Inflammatory macrophage (primary cell): ENCODE data around the gene GATA5.
"Not testable (repeated sequence)": the region's sequence is repeated elsewhere in the genome, so short reads cannot be mapped to it uniquely, and the experiment has no call there.

ENCODE experiments used
- DNase-seq, 2 donors: peaks; one replicate each; pipeline ENCODE4 v3.0.0-alpha.2; 2020 to 2022

The GATA5 gene

DNA sequence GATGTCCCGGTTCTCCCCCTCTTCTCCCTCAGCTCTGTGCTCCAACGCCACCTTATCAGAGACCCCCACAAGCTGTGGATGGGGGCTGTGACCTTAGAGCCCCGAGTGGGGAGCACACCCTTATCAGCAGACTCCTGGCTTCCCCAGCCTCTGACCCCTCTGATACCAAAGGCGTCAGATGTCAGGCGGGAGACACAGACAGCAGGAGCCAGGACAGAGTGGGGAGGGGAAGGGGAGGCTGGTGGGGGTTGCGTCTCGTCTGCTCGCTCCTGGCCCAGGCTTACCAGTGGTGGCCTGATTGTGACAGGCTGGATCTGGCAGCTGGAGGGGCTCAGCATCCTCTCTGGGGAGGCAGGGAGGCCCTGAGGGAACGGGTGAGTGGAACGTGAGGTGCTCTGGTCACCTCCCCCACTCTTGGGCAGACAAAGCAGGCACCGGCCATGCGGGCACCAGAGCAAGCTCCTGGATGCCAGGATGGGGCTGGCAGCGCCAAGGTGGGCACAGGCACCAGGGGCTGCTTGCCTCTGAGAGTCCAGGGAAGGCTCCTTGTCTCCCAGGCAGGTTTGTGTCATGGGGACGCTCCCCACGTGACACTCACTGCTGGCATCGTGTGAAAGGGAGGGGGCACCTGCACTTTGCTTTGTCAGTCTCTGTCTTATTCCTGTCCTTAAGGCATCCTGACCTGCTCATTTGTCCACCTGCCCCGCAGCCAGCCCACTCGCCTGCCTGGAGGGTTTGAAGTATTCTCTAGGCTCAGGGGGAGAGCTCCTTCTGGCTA lies 27.8 kb upstream of the GATA5 start:
- DNase-seq = no peak

DNA sequence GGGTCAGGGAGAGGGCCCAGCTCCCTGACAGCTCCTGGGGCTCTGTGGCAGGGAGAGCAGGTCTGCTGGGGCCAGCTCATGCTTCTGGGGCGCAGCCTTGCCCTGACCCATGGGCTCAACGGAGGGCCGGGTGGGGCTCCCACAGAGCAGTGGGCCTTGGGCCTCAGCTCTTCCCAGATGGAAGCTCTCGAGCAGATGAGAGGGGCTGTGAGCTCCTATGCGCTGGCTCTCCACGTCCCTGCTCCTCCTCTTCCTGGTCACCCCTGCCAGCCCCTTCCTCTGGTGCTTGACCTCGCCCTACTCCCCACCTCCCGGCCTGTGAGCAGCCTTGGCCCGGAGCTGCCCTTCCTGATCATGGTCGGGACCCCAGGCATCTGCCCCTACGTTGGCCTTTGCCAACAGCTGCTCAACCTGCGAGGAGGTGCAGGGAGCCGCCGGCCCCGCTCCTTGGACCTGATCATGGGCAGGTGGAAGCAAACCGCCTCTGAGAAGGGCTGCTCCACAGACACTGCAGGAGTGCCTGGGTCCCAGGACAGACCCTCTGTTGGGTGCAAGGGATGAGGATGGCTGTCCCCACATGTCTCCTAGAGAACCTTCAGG lies 26.8 kb upstream of the GATA5 start:
- no peak for DNase-seq

DNA sequence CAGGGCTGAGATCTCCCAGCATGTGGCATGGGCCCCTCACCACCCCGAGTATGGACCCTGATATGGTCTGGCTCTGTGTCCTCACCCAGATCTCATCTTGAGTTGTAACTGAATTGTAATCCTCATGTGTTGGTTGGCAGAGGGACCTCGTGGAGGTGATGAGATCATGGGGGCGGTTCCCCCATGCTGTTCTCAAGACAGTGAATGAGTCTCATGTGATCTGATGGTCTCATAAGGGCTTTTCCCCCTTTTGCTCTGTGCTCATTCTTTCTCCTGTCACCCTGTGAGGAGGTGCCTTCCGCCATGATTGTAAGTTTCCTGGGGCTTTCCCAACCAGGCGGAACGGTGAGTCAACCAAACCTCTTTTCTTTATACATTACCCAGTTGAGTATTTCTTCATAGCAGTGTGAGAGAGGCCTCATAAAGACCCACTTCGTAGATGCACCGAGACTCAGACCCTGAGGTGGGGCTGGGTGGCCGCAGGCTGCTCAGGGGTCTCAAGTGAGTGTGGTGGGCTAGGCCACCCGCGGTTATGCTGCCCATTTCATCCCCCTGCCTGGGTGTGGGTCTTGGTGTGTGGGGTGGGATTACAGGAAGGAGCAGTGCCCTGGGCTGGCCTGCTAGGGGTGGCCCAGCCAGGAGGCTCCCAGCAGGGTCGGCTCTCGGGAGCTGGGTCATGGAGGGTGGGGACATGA lies 26.2 kb upstream of the GATA5 start:
- DNase-seq = peak; percentile 96 to 98

DNA sequence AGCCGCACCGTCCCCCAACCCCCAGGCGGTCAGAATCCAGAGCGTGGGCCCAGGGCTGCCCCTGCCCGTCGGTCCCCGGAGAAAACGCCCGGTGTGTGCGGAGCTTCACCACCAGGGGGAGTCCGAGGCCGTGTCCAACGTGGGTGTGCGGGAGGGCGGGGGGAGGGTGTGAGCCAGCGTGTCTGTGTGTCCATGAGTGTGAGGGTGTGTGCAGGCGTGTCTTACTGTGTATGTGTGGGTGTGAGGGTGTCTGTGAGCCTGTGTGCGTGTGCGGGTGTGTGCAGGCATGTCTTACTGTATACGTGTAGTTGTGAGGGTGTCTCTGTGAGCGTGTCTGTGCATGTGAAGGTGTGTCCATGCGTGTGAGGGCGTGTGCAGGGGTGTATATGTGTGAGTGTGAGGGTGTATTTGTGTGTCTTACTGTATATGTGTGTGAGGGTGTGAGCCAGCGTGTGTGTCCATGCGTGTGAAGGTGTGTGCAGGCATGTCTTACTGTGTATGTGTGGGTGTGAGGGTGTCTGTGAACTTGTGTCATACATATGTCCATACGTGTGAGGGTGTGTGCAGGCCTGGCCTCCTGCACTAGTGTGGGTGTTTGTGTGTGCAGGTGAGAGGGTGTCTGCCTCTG lies 24.6 kb upstream of the GATA5 start:
- DNase-seq = peak; percentile 63 to 72

DNA sequence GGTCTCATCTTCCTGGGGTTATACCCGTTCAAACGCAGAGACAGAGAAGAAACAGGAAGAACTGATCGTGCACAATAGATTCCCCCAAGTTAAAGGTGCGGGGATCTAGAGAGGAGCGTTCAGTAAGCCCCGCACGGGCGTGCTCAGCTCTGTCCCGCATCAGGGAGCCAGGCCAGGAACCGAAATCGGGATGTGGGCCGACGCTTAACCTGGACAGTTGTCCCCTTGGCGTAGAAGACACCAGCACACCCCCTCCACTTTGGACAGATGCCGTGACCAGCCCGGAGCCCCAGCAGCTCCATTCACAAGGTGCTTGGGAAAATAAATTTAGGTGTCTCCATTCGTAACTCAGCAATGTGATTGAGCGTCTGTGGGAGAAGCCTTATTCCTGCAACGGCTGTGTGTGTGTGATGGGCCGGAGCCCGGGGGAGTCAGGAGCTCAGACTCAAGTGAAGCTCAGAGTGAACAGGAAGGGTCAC lies 24.0 kb upstream of the GATA5 start:
- no peak for DNase-seq

DNA sequence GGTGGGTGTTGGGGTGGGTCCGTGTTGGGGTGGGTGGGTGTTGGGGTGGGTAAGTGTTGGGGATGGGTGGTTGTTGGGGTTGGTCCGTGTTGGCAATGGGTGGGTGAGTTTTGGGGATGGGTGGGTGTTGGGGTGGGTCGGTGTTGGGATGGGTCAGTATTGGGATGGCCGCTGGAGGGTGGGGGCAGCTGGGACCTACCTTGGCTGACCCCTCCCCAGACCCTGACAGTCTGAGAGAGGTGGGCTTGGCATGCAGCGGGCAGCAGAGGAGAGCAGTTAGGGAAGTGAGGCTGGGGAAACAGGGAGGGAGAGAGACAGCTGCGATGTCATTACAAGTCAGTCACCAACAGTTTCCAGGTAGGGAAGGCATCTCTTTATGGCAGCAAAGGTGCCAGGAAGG lies 23.1 kb upstream of the GATA5 start:
- DNase-seq = no peak

DNA sequence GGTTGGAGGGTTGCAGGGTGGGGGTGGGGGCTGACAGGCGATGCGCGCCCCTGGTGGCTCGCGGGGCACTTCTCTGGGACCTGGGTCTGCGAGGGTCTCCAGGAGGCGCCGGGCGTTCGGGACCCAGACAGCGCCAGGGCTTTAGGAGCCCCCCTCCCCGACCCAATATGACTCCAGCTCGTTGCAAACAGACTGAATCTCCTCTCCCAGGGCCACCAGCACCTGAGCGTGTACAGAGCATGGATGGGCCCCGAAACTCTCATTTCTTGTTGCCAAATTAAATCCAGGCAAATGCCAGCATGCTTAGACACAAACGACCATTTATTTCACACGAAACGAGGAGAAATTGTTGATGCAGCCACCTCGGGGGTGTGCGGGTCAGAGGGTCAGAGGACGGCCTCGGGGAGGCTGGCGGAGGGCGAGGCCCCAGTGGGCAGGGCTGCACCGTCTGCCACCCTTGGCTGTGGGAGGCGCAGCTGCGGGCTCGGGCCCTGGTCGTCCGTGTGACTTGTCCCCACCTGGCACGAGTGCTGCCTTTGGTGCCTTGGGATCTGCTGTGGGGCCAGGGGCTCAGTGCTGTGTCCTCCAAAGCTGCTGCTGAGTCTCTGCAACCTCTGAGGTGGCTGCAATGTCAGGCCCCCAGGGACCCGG lies 20.9 kb upstream of the GATA5 start:
- no peak for DNase-seq

DNA sequence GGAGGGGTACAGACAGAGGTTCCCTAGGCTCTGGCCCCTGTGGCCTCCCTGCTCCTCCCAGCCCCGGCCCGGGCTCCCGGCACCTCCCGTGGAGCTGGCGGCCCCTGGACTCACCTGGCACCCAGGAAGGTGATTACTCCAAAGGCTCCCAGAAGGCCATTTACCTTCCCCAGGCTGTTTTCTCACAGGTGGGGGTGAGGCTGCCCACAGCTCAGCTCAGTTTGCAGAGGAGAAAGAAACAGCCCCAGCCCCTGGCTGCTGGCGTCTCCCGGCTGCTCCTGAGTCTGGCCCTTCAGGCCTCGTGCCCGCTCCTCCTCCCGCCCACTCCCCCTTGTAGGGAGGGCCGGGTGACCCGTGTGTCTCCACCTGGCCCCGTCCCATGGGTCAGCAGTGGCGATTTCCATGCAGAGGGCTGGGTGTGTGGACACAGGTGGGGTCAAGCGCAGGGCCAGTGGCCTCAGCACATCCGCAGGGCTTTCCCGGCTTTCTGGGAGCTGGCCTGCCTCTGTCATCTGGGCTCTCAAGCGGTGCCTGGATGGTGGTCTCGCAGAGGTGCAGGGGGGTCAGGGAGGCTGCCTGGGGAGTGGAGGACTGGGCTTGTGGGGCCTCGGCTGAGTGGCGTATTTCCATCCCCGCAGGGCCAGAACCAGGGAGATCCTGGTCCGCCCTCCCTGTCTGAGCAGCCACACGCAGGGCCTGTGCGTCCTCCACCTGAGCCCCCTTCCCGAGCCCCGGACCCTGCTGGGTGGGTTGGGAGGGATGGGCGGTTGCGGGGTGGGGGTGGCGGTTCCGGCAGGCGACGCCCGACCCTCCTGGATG lies 20.2 kb upstream of the GATA5 start:
- DNase-seq = no peak

DNA sequence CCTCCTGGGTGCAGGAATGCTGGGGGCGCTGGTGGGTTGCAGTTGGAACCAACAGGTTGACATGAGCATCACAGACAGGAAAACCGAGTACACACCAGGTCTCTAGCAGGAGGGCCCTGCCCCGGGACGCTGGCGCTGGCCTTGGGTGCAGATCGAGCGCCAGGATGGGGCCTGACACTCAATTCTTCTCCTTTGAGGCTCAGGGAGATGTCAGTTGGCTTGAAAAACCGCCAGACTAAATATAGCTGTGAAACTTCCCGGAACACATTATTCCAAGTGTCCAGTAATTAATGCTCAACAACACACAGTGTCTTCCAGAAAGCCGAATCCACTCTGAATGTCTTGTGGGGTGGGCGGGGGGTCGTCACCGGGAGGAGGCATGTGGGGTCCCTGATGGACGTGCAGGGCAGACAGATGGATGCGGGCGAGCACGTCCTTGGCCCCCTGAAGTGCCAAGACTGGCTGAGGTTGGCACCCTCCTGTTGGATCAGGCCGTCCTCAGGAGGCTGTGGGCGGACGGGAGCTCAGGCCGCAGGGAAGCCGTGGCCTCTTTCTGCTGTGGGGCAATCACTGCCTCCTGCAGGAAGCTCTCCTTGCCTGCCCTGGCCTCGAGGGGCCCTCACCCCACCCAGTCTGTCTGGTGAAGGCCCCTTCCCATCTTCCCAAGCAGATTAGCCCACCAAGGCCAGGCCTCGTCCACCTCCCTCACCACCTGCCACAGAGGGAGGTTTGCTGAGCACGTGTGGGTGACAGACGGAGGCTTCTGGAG lies 19.4 kb upstream of the GATA5 start:
- peak in 1 of 2 donors; percentile 36 for DNase-seq

DNA sequence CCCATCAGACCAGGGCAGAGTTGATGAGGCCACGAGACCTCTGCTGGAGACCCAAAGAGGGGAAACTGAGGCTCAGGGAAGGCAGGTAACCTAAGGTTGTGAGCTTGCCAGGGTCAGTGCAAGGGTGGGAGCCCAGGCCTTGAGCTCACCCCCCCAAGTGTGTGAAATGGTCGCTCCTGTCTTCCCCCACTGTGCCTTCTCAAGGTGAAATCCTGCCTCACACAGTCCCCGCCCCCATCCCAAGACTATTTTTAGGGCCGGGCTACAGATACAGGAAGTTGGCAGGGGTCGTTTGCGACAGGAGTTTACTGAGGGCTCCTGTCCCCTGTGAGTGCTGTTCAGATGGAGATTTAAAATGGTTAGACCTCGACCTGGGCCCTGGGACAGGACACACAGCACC lies 18.7 kb upstream of the GATA5 start:
- no peak for DNase-seq

DNA sequence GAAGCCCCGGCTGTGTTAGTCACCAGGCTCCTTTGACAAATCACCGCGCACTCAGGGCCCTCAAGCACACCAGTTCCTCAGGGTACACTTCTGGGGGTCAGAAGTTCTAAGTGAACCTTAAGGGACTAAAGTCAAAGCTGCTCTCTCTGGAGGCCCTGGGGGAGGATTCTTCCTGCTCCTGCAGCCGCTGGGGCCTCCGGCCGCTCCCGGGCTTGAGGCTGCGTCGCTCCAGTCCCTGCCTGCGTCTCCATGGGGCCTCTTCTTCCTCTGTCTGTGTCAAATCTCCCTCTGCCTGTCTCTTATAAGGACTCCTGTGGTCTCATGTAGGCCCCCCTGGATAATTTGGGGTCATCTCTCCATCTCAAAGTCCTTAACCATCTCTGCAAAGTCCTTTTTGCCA lies 18.1 kb upstream of the GATA5 start:
- no peak for DNase-seq

DNA sequence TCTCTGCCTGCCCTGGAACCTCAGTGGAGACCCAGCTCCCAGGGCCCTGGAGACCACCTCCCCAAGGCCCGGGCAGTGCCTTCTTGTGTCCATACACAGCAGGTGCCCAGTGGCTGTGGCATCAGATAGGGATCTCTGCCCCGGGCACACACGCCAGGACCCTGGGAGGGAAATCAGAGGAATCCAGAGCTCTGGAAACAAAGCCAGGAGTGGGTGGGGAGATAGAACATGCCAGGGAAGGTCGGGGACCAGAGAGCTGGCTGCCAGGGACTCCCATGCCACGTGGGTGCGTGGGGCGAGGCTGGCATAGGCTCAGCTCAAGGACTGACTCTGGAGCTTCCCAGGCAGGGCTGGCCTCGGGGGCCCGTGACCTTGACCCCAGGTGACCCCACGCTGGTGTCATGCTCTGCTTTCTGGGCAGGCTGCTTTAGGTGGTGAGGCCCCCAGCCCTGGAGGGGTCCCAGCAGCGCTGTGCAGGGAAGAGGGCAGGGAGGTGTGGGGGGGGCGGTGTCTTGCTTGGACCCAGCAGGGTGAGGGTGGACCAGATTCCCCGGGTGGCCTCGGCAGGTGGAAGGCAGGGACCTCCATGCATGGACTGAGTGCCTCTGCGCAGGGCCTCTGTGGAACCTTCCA lies 17.6 kb upstream of the GATA5 start:
- no peak for DNase-seq

DNA sequence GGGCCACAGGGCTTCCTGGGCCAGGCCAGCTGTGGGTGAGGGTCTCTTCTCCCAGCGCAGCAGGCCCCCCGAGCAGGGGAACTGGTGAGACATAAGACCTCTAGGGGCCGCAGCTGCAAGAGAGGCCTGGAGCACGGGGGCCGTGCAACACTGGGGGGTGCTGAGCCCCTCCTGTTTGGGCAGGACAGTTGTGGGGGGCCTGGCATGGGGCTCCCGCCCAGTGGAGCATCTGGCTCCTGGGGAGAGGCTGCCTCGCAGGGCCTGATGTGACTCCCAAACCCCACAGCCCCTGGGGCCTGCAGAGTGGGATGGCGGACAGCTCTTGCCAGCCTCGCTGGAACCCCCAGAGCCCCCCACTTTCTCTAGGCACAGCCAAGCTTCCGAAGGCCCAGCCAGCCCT lies 16.9 kb upstream of the GATA5 start:
- DNase-seq = no peak

DNA sequence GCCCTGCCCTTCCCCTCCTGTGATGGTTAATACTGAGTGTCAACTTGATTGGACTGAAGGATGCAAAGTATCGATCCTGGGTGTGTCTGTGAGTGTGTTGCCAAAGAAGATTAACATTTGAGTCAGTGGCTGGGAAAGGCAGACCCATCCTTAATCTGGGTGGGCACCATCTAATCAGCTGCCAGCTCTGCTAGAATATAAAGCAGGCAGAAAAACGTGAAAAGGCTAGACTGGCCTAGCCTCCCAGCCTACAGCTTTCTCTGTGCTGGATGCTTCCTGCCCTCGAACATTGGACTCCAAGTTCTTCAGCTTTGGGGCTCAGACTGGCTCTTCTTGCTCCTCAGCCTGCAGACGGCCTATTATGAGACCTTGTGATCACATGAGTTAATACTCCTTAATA lies 15.0 kb upstream of the GATA5 start:
- DNase-seq = not testable (repeated sequence)

DNA sequence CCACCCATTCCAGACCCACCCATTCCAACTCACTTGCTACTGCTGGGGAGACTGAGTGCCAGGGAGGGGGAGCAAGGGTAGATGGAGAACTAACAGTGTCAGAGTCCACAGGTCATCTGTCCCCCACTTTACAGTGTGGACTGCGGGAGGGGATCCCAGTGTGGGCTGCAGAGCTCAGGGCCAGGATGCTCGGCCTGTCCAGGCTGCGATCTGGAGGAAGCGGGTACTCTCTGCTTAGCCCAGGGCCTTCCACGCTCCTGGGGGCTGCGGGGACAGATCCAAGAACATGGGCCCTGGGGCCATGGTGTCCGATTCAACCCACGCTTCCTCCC lies 14.1 kb upstream of the GATA5 start:
- no peak for DNase-seq

DNA sequence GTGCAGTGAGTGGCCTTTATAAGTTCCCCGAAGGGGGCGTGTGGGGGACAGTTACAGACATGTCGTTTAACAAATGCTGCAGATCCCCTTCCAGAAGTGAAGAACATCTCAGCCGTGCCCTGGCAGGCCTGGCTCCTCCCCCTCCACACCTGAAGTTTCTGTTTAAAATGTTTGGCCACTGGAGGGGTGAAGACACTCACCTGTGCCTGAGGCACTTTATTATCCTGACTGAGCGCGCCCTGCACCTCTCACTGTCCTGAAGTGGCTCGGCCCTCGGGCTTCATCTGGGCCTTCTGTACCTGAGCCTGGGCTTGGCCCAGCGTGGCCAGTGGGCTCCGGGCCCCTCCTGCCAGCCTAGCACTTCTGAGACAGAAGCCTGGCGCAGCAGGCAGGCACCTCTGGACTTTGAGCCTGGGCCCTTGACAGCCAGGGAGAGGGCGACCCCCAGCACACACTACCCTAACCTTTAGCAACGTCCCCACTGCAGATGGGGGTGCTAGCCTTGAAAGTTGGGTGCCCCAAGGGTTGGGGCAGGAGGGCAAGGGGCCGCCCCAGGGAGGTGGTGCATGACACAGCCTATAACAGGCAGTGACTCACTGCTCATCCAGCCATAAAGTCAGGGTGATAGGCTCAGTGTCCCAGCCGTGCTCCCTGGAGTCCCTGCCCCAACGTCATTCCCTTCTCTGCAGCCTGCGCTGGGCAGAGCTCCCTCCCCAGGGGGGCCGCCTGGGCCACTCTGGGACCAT lies 13.6 kb upstream of the GATA5 start:
- no peak for DNase-seq

DNA sequence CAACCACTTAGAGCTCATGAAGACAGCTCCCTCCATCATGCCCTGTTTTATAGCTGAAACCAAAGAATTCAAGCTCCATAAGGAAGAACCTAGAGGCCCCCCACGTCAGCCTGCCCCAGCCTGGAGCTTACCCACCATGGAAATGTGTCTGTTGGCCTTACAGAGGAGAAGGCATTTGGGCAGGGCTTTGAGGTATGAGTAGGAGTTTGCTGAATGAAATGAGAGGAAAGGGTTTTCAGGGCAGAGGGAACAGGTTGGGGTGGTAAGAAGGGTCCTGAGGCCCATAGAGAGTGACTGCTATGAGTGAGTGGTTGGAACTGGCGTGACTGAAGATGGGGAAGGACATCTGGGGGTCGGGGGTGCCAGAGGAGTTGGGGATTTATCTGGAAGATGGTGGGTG lies 12.7 kb upstream of the GATA5 start:
- DNase-seq = no peak

DNA sequence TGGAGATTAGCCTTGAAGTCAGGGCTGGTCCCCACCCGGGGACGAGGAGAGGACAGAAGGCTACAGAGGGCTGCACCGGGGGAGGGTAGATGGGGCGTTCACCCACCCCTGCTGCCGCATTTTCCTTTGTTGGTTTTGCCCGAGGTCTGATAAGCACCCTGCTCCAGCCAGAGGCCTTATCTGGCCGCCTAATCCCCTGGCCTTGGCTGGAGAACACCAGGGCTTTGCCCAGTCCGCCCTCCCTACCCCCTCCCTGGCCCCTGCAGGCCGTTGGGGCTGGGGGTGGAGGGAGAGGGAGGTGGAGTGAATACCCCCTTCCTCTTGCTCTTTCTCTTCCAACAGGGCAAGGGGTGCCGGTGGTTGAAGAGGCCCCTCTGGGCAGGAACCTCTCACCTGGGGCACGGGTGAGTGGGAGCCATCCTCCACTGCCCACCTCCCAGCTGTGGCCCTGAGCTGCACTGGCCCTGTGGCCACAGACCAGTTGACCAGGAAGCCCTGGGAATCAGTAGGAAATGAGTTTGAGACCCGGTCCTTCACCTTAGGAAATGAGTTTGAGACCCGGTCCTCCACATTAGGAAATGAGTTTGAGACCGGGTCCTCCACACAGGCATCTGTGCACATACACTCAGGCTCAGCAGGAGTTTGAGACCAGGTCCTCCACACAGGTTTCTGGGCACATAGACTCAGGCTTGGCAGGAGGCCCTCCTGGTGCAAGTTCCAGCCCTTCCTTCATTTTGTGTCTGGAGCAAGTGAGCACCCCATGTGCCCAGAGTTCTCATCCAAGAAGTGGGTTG lies 12.0 kb upstream of the GATA5 start:
- no peak for DNase-seq

DNA sequence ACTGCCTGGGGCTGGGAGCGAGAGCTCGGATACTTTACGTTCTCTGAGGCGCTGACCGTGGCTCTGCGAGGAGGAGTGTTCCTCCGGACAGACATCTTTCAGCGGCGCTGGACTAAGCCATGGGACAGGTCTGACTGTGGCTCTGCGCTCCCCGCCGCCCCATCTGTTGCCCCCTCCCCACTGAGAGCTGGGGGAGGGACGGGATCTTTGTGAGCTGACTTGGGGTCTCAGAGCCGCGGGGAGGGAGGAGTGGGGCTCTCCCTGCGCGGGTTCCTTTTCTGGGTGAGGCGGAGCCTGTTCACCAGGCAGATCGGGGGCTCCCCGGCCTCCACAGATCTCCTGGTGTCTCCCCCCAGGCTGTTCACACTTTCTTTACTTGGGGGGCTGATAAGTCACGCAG lies 11.3 kb upstream of the GATA5 start:
- DNase-seq = no peak
